ENCODE results near the gene EPS15. TPM values are rescaled to one million over a fixed set of nuclear protein-coding genes. Genes with fewer than 3 reads are reported as not detected.

EPS15 gene
- total and polyA plus RNA-seq, 2 of the 8 experiments (the other 6 are each of a cell fraction or from before 2014, with no cell fraction given): 15.9 to 57.2 TPM

GRCh38 chr1:51325878-51326755 lies 192.9 kb downstream of the EPS15 start (continued):
- TF ChIP-seq KDM1A (IDR thresholded peaks at IDR 0.05; ENCODE audit: borderline replicate concordance, low read length) (no peak), RXRA (IDR thresholded peaks at IDR 0.05; ENCODE audit: insufficient read depth, low read depth, low read length) (no peak), ATF2 (IDR thresholded peaks at IDR 0.05; ENCODE audit: low read length) (no peak), NANOG (IDR thresholded peaks at IDR 0.05; ENCODE audit: insufficient read depth, low read depth, low read length, poor library complexity, severe bottlenecking) (no peak), EP300 (IDR thresholded peaks at IDR 0.05; ENCODE audit: borderline replicate concordance in 1 of 2, low read depth in 2 of 2, low read length in 2 of 2) (no peak), POU5F1 (IDR thresholded peaks at IDR 0.05; ENCODE audit: low read depth, low read length) (no peak), POLR2AphosphoS5 (IDR thresholded peaks at IDR 0.05; ENCODE audit: low read depth, low read length) (no peak), USF2 (IDR thresholded peaks at IDR 0.05; ENCODE audit: low read length) (no peak)

All from H1 (cell line).